ENCODE data around the gene ATP8B3.
"Not testable (repeated sequence)": the region's sequence is repeated elsewhere in the genome, so short reads cannot be mapped to it uniquely, and the experiment has no call there.

Gene ATP8B3

GRCh38 chr19:1765904-1766799, 45.9 kb downstream of the ATP8B3 start:
- DNase-seq, result no peak

GRCh38 chr19:1765232-1765903, 46.7 kb downstream of the ATP8B3 start:
- no peak for DNase-seq

DNA sequence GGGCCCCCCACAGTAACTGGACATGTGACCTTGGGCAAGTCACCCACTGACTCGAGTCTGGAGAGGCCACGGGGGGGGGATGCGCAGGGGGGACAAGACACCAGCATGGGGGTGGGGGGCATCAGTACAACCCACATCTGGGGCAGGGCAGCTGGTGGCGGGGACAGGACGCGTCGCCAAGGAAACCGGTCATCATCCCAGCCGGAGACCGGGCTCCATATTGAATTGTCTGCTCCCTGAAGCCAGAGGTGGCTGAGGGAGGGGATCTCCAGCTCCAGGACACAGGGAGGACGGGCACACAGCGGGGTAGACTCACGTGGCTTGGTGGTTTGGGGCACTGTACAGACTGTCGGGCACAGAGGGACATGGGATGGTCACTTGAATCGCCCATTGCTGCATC, 47.3 kb downstream of the ATP8B3 start:
- no peak for DNase-seq

DNA sequence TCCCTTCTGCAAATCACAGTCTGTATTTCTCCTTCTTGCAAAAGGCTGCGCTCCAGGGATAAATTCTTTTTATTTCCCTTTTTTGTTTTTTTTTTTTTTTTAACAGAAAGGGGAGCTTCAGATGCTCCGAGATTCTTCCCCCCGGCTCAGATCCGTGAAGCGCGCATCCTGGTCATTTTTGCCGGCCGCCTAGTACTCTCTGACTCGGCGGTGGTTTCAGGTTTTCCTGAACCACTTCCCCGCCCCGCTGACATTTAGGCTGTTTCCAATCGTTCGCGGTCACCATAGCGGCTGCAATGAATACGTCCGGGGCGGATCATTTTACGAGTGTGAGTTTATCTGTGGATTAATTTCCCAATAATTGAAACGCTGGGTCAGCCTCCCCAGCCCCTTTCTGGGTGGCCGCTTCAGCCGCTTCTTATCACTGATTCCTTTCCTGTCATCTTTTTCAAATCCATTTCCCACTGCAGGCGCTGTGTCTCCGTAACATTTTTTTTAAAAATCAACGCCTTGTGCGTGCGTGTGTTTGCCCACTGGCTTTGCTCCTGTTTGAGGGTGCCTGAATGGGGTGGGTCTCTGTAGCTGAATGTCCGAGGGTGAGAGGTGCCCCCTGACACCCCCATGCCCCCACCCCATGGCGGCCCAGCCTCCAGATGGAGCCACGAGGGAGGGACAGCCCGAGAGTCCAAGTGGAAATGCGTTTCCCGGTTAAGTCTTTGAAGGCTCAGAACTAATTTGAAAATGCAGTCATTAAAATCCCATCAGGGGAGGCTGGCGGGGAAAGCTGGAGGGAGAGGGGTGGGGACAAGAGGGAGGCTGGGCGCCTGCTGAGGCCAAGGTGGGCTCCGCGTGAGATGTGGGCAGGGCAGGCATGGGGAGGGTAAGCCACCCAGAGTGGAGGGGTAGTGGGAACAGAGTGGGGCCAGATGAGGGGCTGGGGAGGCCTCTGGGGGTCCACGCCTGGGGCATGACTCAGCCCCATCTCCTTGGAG, 48.1 kb downstream of the ATP8B3 start:
- no peak for DNase-seq

GRCh38 chr19:1762243-1763117, 49.6 kb downstream of the ATP8B3 start:
- no peak for DNase-seq

- DNase-seq, result no peak
Observed at GRCh38 chr19:1761528-1762242, 50.4 kb downstream of the ATP8B3 start.

GRCh38 chr19:1760786-1761527, 51.1 kb downstream of the ATP8B3 start:
- DNase-seq, result not testable (repeated sequence)

- DNase-seq, result no peak
Observed at GRCh38 chr19:1760020-1760419, 52.1 kb downstream of the ATP8B3 start.

GRCh38 chr19:1758959-1759903, 52.8 kb downstream of the ATP8B3 start:
- DNase-seq, result no peak

GRCh38 chr19:1758231-1758577, 53.9 kb downstream of the ATP8B3 start:
- no peak for DNase-seq

GRCh38 chr19:1757468-1758230, 54.4 kb downstream of the ATP8B3 start:
- no peak for DNase-seq

GRCh38 chr19:1756705-1757465, 55.2 kb downstream of the ATP8B3 start:
- no peak for DNase-seq

DNA sequence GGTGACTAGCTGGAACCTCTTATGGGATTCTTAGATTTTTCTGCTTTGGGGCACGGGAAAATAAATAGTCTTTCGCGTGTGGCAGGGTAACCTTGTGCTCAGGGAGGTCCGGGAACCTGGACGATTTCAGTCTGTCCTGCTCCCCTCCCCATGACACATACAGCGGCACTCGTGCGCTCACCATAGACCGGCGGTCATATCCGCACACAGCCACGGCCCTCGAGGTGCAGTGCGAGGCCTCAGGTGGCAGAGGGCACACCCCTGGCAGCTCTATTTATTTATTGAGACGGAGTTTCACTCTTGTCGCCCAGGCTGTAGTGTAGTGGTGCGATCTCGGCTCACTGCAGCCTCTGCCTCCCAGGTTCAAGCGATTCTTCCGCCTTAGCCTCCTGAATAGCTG, 55.8 kb downstream of the ATP8B3 start:
- DNase-seq, result no peak

- DNase-seq, result no peak
Observed at GRCh38 chr19:1755467-1756171, 56.5 kb downstream of the ATP8B3 start.

DNA sequence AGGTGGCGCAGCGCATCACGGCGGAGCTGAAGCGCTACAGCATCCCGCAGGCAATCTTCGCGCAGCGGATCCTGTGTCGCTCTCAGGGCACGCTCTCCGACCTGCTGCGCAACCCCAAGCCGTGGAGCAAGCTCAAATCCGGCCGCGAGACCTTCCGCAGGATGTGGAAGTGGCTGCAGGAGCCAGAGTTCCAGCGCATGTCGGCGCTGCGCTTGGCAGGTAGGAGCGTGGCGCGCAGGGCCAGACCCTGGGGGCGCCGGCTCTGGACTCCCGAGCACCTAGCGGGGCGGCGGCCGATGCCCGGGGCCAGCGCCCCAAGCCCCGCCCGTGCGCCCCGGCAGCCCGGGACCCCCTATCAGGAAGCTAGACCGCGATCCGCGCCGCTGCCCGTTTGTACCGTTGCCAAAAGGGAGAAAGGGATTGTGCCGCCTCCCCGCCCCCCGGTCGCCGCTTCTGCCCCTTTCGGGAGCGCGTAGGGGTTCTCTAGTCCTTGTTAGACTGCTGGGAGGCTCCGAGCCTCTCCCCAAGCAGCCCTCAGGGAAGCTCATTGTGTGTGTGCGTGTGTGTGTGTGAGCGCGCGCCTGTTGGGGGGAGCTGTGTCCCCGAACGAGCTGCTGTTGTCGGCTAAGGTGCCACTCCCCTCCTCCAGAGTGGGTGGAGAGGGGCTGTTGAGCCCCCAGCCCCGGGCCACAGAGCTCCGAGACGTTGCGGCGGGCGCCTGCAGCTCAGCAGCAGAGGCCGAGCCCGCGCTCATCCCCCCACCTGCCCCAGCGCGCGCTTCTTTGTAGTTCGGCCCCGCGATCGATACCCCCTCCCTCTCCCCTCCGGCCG, 57.2 kb downstream of the ATP8B3 start:
- DNase-seq, result no peak

DNA sequence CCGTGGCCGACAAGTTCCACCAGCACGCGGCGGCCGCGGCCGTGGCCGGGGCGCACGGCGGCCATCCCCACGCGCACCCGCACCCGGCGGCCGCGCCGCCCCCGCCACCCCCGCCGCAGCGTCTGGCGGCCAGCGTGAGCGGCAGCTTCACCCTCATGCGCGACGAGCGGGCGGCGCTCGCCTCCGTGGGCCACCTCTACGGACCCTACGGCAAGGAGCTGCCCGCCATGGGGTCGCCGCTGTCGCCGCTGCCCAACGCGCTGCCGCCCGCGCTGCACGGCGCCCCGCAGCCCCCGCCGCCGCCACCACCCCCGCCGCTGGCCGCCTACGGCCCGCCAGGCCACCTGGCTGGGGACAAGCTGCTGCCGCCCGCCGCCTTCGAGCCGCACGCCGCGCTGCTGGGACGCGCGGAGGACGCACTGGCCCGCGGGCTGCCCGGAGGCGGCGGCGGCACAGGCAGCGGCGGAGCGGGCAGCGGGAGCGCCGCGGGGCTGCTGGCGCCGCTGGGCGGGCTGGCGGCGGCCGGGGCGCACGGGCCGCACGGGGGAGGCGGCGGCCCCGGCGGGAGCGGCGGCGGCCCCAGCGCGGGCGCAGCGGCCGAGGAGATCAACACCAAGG, 57.9 kb downstream of the ATP8B3 start:
- no peak for DNase-seq
